OCI-LY1 (cell line): ENCODE results near the gene POLD4.

Experiments used
- CTCF ChIP-seq: fragments of 200-600 bp; sonication (generic), shearing (Covaris generic); IDR thresholded peaks from 2 replicates; pipeline ENCODE4 v1.5.1; 2017; ENCODE audit warnings: mild to moderate bottlenecking, antibody characterized with exemption, low read length, moderate library complexity, mixed read lengths
- EZH2 ChIP-seq: fragments of 200-600 bp; sonication (generic), shearing (Covaris generic); IDR thresholded peaks from 2 replicates; pipeline ENCODE4 v1.8.0; 2017; ENCODE audit warnings: borderline replicate concordance, mixed run types, mild to moderate bottlenecking, antibody characterized with exemption, low read length, moderate library complexity, mixed read lengths

GRCh38 chr11:67400251-67400941 is 47.0 kb upstream of the POLD4 start:
- TF ChIP-seq CTCF (no peak), EZH2 (no peak)
